ENCODE measurements around the gene UBE2J2. TPM values are rescaled to one million over a fixed set of nuclear protein-coding genes. Genes with fewer than 3 reads are reported as not detected.

UBE2J2 gene
- total and polyA plus RNA-seq, 2 of the 13 experiments (the other 11 are each of a cell fraction or from before 2014, with no cell fraction given) = 25.4 to 29.4 TPM

DNA sequence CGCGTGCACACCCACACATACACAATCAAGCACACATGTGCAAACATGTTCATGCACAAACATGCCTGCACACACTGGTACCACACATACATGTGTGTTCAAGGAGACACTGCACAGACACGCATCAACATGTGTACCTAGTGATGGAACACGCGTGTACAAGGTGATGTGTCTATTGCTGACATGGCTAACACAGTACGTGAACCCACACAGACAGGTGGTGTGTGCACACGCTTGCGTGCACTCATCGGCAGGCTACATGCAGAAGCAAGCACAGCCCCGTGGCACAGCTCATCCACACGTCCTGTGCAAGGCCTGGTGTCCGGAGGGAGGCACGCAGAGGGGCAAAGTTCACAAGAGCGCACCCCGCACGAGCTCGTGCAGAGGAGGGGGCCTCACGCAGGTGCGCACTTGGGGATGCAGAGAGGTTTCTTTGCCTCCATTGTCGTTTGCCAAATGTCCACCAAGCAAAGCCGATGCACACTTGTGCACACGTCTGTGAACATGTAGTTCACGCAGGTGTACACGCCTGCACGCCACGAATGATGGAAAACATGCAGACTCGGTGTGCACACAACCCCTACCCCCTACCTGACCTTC, 33.1 kb upstream of the UBE2J2 start (continued):
- TF ChIP-seq MIER2 (CRISPR knock-in tag; IDR thresholded peaks at IDR 0.05) (no peak), KDM3A (CRISPR knock-in tag; IDR thresholded peaks at IDR 0.05; ENCODE audit: low read depth) (no peak), ZNF101 (CRISPR knock-in tag; IDR thresholded peaks at IDR 0.05; ENCODE audit: borderline replicate concordance, low read depth) (no peak), PHF20 (CRISPR knock-in tag; IDR thresholded peaks at IDR 0.05) (0 out of 2 replicates have a peak, but pooled peaks have one; percentile 30), TBX2 (CRISPR knock-in tag; IDR thresholded peaks at IDR 0.05; ENCODE audit: borderline replicate concordance) (no peak), GTF3A (CRISPR knock-in tag; conservative IDR thresholded peaks at IDR 0.05) (no peak), POLR2AphosphoS5 (IDR thresholded peaks at IDR 0.05; ENCODE audit: low read depth, low read length) (peak; percentile 39; the same call in 1 of the 2 replicates), TAF15 (IDR thresholded peaks at IDR 0.05; ENCODE audit: low read depth, low read length, poor library complexity, severe bottlenecking) (no peak), TEAD3 (CRISPR knock-in tag; optimal IDR thresholded peaks at IDR 0.05; ENCODE audit: borderline replicate concordance) (no peak), ZNF160 (CRISPR knock-in tag; IDR thresholded peaks at IDR 0.05) (no peak), ZNF484 (CRISPR knock-in tag; IDR thresholded peaks at IDR 0.05; ENCODE audit: borderline replicate concordance, low read depth) (no peak)
- TF ChIP-seq, protein P1, sequence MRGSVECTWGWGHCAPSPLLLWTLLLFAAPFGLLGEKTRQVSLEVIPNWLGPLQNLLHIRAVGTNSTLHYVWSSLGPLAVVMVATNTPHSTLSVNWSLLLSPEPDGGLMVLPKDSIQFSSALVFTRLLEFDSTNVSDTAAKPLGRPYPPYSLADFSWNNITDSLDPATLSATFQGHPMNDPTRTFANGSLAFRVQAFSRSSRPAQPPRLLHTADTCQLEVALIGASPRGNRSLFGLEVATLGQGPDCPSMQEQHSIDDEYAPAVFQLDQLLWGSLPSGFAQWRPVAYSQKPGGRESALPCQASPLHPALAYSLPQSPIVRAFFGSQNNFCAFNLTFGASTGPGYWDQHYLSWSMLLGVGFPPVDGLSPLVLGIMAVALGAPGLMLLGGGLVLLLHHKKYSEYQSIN (CRISPR knock-in tag; IDR thresholded peaks at IDR 0.05; ENCODE audit: borderline replicate concordance) = no peak
- TF ChIP-seq, protein P2, sequence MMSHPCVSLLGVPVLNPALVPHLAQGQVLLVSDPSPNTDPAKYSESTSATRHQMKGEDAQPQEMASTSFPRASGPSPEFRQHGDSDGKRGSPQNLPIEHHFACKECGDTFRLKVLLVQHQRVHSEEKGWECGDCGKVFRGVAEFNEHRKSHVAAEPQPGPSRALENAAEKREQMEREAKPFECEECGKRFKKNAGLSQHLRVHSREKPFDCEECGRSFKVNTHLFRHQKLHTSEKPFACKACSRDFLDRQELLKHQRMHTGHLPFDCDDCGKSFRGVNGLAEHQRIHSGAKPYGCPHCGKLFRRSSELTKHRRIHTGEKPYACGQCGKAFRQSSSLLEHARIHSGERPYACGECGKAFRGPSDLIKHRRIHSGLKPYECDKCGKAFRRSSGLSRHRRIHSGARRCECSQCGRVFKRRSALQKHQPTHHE (CRISPR knock-in tag; IDR thresholded peaks at IDR 0.05; ENCODE audit: borderline replicate concordance) = no peak; the same call in 1 of the 2 replicates
- TF ChIP-seq, protein P3, sequence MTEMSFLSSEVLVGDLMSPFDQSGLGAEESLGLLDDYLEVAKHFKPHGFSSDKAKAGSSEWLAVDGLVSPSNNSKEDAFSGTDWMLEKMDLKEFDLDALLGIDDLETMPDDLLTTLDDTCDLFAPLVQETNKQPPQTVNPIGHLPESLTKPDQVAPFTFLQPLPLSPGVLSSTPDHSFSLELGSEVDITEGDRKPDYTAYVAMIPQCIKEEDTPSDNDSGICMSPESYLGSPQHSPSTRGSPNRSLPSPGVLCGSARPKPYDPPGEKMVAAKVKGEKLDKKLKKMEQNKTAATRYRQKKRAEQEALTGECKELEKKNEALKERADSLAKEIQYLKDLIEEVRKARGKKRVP (CRISPR knock-in tag; IDR thresholded peaks at IDR 0.05) = no peak
- TF ChIP-seq, protein P4, sequence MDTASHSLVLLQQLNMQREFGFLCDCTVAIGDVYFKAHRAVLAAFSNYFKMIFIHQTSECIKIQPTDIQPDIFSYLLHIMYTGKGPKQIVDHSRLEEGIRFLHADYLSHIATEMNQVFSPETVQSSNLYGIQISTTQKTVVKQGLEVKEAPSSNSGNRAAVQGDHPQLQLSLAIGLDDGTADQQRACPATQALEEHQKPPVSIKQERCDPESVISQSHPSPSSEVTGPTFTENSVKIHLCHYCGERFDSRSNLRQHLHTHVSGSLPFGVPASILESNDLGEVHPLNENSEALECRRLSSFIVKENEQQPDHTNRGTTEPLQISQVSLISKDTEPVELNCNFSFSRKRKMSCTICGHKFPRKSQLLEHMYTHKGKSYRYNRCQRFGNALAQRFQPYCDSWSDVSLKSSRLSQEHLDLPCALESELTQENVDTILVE (CRISPR knock-in tag; IDR thresholded peaks at IDR 0.05) = no peak
- TF ChIP-seq, protein P5, sequence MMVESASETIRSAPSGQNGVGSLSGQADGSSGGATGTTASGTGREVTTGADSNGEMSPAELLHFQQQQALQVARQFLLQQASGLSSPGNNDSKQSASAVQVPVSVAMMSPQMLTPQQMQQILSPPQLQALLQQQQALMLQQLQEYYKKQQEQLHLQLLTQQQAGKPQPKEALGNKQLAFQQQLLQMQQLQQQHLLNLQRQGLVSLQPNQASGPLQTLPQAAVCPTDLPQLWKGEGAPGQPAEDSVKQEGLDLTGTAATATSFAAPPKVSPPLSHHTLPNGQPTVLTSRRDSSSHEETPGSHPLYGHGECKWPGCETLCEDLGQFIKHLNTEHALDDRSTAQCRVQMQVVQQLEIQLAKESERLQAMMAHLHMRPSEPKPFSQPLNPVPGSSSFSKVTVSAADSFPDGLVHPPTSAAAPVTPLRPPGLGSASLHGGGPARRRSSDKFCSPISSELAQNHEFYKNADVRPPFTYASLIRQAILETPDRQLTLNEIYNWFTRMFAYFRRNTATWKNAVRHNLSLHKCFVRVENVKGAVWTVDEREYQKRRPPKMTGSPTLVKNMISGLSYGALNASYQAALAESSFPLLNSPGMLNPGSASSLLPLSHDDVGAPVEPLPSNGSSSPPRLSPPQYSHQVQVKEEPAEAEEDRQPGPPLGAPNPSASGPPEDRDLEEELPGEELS (CRISPR knock-in tag; IDR thresholded peaks at IDR 0.05) = peak; percentile 30; the same call in 1 of the 2 replicates
- TF ChIP-seq, protein P6, sequence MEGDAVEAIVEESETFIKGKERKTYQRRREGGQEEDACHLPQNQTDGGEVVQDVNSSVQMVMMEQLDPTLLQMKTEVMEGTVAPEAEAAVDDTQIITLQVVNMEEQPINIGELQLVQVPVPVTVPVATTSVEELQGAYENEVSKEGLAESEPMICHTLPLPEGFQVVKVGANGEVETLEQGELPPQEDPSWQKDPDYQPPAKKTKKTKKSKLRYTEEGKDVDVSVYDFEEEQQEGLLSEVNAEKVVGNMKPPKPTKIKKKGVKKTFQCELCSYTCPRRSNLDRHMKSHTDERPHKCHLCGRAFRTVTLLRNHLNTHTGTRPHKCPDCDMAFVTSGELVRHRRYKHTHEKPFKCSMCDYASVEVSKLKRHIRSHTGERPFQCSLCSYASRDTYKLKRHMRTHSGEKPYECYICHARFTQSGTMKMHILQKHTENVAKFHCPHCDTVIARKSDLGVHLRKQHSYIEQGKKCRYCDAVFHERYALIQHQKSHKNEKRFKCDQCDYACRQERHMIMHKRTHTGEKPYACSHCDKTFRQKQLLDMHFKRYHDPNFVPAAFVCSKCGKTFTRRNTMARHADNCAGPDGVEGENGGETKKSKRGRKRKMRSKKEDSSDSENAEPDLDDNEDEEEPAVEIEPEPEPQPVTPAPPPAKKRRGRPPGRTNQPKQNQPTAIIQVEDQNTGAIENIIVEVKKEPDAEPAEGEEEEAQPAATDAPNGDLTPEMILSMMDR (CRISPR knock-in tag; IDR thresholded peaks at IDR 0.05) = peak; percentile 15; the same call in 1 of the 2 replicates

Data from HepG2 (cell line).